Activated CD4-positive, alpha-beta T cell treated with anti-CD3 and anti-CD28 coated beads for 36 hours (primary cell): ENCODE data around the gene HSD11B2. TPM values are rescaled to one million over a fixed set of nuclear protein-coding genes. Genes with fewer than 3 reads are reported as not detected.
A peak's percentile ranks its signal among the peaks of the same experiment; 100 is the strongest.

Experiments used
- ATAC-seq: fragments of 200-7000 bp; cut with Tn5 transposase; one replicate; pipeline ENCODE4 v1.10.0; 2021; ENCODE audit warnings: mild to moderate bottlenecking, moderate library complexity
- CTCF ChIA-PET: fragments of 350-600 bp; sonication (Branson Sonifier 250); formaldehyde crosslinking; loops from one replicate; lab custom pipeline; 2021; ENCODE audit warnings: antibody characterized with exemption; lab: Charles Lee
- POLR2A ChIA-PET: fragments of 350-600 bp; sonication (Branson Sonifier 250); formaldehyde crosslinking; loops from one replicate; lab custom pipeline; 2021; ENCODE audit warnings: antibody characterized with exemption, inconsistent platforms; lab: Charles Lee
- DNase-seq: peaks from one replicate; pipeline ENCODE4 v3.0.0-alpha.2; 2020
- H3K27ac Mint-ChIP-seq: one replicate; pipeline ENCODE4 v1.8.0; 2021; ENCODE audit warnings: mixed read lengths
- H3K27me3 Mint-ChIP-seq: one replicate; pipeline ENCODE4 v1.8.0; 2021; ENCODE audit warnings: mixed read lengths
- H3K36me3 Mint-ChIP-seq: one replicate; pipeline ENCODE4 v1.8.0; 2021; ENCODE audit warnings: low read depth, mixed read lengths
- H3K4me1 Mint-ChIP-seq: one replicate; pipeline ENCODE4 v1.8.0; 2021; ENCODE audit warnings: mixed read lengths
- H3K4me3 Mint-ChIP-seq: one replicate; pipeline ENCODE4 v1.8.0; 2021; ENCODE audit warnings: mild to moderate bottlenecking, moderate library complexity, mixed read lengths
- H3K9me3 Mint-ChIP-seq: one replicate; pipeline ENCODE4 v1.8.0; 2021; ENCODE audit warnings: low read depth, mixed read lengths
- intact Hi-C, 2 experiments: fragments of 100-400 bp; cut with DNase I in 1 of 2; cut with micrococcal nuclease in 1 of 2; formaldehyde crosslinking; loops; one replicate each; pipeline versions ENCODE4 v1.14.2 to v1.15.1; 2022 to 2024; cut with DNase I, micrococcal nuclease
- total RNA-seq, 2 experiments: library from RNA; stranded (reverse); gene quantifications; one replicate each; pipeline ENCODE4 v1.2.3, GENCODE V29; 2021

HSD11B2 gene
- total RNA-seq, 2 experiments from 2014 or later: 2.0 to 2.2 TPM

DNA sequence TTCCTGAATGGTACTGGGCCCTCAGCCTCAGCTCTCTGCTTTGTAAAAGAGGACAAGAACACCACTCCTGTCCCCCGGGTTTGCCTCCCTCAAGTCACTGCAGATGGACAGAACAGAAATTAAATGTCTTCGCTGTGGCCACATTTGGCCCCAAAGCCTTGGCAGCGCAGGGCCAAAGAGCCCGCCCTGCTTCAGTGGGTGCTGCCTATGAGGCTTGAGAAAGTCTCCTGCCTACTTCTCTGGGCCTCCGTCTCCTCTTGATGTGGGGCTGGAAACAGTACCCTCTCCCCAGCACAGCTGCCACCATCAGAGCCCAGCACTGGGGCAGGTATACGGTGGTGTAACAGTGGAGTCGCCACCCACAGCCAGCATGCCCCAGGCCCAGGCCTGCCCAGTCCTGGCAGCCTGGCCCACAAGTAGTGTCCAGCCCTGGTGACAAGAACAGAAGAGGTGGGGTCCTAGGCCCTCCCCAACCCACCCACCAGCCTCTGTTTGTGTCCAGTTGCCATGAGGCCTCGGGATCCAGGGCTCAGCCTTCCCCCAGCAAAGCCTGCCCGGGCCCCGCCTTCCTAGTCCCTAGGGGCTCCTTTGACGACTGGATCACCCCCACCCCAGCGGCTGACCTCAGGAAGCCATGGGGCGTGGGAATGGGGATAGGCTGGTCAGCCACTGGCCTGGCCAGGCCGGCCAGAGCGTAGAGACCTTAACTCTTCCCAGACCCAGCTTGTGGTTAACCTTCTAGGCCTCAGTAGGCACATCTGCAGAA lies 33.7 kb upstream of the HSD11B2 start:
- no peak overlapping the region for H3K4me3 Mint-ChIP-seq
- ChIA-PET CTCF (interaction anchor here (0.6 to 1.4 kb wide), 2 partner anchors 71 to 170 kb away, joined by 3 read pairs; partner anchors contain the start of gene TMEM208), POLR2A (no interaction called here)
- DNase-seq (no peak), ATAC-seq (no peak)
- H3K36me3 Mint-ChIP-seq: no peaks in the 10 kb centered on the region
- peaks cover 9% of the 10 kb centered on the region for H3K4me1 Mint-ChIP-seq
- no peaks in the 10 kb centered on the region for H3K9me3 Mint-ChIP-seq
- intact Hi-C loops: loop anchor here in 1 of 2 experiments (5.0 kb wide), 1 partner anchor 135 kb away; no protein-coding TSS in a partner anchor
- H3K27me3 Mint-ChIP-seq: peaks cover 30% of the 10 kb centered on the region
- no peak overlapping the region for H3K27ac Mint-ChIP-seq

DNA sequence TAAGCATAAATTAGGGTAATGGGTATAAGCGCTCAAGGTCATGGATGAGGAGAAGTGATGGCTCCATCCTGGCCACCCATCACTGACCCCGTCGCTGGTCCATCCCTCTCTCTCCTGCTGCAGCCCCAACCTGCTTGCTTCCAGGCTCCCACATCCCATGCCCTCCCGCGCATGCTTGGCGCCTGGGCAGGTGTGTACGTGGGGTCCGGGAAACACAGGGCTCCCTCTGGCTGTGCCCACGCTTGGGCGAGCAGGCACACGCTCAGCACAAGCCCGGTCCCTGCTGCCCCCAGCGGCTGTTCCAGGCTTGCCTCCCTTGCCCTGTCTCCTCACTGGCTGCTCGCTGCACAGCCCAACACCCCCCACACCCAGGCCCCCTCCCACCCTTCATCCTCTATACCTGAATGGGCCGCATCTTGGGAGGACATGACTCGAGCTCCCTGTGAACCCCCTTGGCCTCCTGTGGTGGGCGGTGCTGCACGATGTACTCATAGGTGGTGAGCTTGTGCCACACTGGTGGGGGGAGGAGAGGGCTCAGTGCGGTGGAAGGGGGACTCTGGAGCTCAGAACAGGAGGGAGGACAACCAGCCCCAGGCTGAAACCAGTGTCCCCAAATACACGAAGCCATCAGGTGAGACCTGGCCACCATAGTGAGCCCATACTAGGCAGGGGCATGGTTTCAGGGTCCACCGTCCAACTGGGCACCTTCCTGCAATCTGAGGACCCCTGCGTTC lies 32.9 kb upstream of the HSD11B2 start:
- H3K4me1 Mint-ChIP-seq: peaks cover 9% of the 10 kb centered on the region
- H3K4me3 Mint-ChIP-seq: no peak overlapping the region
- no peaks in the 10 kb centered on the region for H3K9me3 Mint-ChIP-seq
- DNase-seq (no peak), ATAC-seq (no peak)
- no peak overlapping the region for H3K27ac Mint-ChIP-seq
- H3K36me3 Mint-ChIP-seq: no peaks in the 10 kb centered on the region
- POLR2A ChIA-PET: interaction anchor here (0.7 kb wide), 1 partner anchor 365 kb away, joined by 3 read pairs; no protein-coding TSS in a partner anchor
- intact Hi-C loops: loop anchor here in 1 of 2 experiments (2.0 to 5.0 kb wide), 2 partner anchors 119 to 136 kb away; partner anchors contain the start of gene PLEKHG4
- H3K27me3 Mint-ChIP-seq: peaks cover 25% of the 10 kb centered on the region
- CTCF ChIA-PET: interaction anchor here (0.6 to 1.4 kb wide), 5 partner anchors 25 to 174 kb away, joined by 3 read pairs; partner anchors contain the start of gene TMEM208

DNA sequence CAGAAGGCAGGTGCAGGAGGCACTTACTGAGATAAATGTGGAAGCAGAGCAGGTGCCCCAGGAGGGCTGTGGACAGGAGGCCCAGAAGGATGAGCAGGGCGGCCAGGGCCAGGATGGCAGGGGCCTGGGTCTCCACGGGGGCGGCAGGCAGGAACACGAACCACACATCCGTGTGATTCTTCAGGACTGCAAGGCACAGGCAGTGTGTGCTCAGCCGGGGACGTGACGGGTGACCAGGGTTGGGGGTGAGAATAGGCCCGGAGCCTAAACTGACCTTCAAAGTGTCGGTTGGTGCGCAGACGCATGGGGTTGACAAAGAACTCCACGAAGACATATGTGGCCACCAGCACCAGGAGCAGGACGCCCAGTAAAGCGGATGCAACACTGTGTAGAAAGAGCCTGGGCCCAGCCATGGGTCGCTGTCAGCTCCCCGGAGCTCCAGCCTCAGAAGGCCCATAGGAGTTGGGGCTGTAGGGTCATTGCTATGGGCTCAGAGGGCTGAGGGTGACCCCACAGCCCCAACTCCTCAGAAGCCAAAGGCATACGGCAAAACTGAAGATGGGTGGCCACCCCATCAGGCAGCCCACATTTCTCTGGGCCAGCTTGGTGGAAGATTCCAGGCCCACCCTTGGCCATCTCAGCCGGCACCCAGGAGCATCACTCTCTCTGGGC lies 32.2 kb upstream of the HSD11B2 start:
- CTCF ChIA-PET: interaction anchor here (0.5 to 1.5 kb wide), 14 partner anchors 14 to 470 kb away, joined by 3 to 21 read pairs (median 4); partner anchors contain the start of gene FHOD1

DNA sequence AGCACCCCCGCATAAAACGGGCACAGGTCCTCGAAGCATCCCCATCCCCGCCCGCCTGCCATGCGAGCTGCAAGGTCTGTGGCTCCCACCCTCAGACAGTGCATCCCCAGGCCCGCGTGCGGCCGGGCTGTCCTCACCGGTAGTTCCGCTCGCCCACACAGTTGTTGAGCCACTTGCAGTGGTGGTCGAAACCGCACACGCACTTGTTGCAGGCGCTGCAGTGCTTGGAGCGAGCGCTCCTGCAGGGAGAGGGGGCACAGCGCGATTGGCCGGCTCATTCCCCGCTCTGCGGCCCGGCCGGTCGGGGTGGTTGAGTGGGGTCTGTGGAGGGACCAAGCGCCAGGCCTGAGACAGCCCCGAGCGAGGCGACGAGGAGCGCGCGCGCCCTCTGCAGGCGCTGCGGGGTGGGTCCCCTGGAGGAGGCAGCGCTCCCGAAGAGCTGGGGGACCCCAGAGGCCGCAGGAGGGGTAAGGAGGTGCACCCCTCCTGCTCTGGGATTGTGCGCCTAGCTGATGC lies 31.6 kb upstream of the HSD11B2 start:
- ATAC-seq (peak; percentile 91), DNase-seq (peak; percentile 78)
- CTCF ChIA-PET: interaction anchor here (0.5 to 2.1 kb wide), 35 partner anchors 8 to 1262 kb away, joined by 3 to 21 read pairs (median 3); partner anchors contain the start of gene FHOD1
- H3K36me3 Mint-ChIP-seq: no peaks in the 10 kb centered on the region
- peaks cover 21% of the 10 kb centered on the region for H3K27me3 Mint-ChIP-seq
- POLR2A ChIA-PET: interaction anchor here (0.6 kb wide), 1 partner anchor 10 kb away, joined by 3 read pairs; no protein-coding TSS in a partner anchor
- intact Hi-C loops: loop anchor here (1.0 to 5.0 kb wide), 5 partner anchors 50 to 139 kb away; partner anchors contain the start of gene PLEKHG4 (in 2 of the 2)
- H3K27ac Mint-ChIP-seq: no peak overlapping the region
- H3K4me3 Mint-ChIP-seq: no peak overlapping the region
- H3K4me1 Mint-ChIP-seq: peaks cover under 1% of the 10 kb centered on the region
- H3K9me3 Mint-ChIP-seq: no peaks in the 10 kb centered on the region

More for the DNA sequence above, 32.2 kb upstream of the HSD11B2 start:
- DNase-seq: no peak
- peaks cover 27% of the 10 kb centered on the region for H3K27me3 Mint-ChIP-seq
- no peak overlapping the region for H3K4me3 Mint-ChIP-seq
- intact Hi-C loops: loop anchor here (1.0 to 5.0 kb wide), 5 partner anchors 49 to 138 kb away; partner anchors contain the start of gene PLEKHG4 (in 2 of the 2)
- POLR2A ChIA-PET: interaction anchor here (0.7 kb wide), 1 partner anchor 366 kb away, joined by 3 read pairs; no protein-coding TSS in a partner anchor
- H3K4me1 Mint-ChIP-seq: peaks cover 7% of the 10 kb centered on the region
- H3K9me3 Mint-ChIP-seq: no peaks in the 10 kb centered on the region
- H3K36me3 Mint-ChIP-seq: no peaks in the 10 kb centered on the region
- ATAC-seq: no peak
- H3K27ac Mint-ChIP-seq: no peak overlapping the region

DNA sequence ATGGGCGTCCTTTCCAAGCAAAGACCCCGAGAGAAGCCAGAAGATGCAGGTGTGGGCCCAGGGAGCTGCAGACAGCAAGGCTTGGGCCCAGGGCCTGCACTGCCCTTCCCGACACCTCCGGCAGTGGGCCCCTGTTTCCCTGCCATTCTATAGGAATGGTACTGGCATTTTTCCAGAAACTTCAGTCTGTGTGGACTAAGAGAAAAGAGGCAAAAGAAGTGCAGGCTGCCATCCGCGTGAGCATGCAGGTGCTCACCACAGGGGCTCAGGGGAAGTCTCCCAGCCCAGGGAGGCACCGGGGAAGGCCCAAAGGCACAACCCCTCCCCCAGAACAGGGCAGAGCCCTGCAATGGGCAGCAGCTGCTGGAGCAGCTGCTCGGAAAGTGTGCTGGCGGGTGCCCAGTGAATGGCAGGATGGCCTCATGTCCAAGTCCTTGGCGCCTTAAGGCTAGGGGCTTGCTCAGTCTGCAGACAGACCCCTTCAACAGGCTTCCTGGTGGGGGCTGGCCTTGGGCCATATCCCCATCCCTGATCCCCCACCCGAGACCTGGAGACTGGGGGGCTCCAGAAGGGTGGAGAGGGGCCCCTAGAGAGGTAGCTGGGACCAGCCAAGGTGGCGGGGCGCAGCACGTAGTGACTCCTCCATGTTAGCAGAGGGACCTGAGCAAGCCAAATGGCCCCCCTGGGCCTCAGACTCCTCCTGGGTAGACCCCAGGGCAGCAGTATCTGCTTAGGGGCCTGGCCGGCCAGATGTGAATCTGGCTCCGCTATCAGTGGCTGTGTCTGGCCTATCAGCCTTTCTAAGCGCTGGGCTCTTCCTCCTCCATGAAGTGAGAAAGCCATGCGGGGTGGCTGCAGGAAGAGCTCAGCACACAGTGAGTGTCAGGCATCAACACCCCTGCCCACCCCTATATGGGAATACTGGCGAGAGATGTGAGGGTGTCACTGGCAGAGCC lies 30.9 kb upstream of the HSD11B2 start:
- ChIA-PET POLR2A (interaction anchor here (0.6 kb wide), 1 partner anchor 9 kb away, joined by 3 read pairs; no protein-coding TSS in a partner anchor), CTCF (interaction anchor here (0.5 to 2.1 kb wide), 32 partner anchors 9 to 1261 kb away, joined by 3 to 21 read pairs (median 4); partner anchors contain the start of gene FHOD1)
- Mint-ChIP-seq H3K4me3 (no peak overlapping the region), H3K36me3 (no peaks in the 10 kb centered on the region), H3K9me3 (no peaks in the 10 kb centered on the region), H3K4me1 (no peaks in the 10 kb centered on the region), H3K27me3 (peaks cover 20% of the 10 kb centered on the region), H3K27ac (no peak overlapping the region)
- ATAC-seq: no peak
- DNase-seq: no peak
- intact Hi-C loops: loop anchor here (1.0 to 5.0 kb wide), 5 partner anchors 51 to 140 kb away; partner anchors contain the start of gene PLEKHG4 (in 2 of the 2)

DNA sequence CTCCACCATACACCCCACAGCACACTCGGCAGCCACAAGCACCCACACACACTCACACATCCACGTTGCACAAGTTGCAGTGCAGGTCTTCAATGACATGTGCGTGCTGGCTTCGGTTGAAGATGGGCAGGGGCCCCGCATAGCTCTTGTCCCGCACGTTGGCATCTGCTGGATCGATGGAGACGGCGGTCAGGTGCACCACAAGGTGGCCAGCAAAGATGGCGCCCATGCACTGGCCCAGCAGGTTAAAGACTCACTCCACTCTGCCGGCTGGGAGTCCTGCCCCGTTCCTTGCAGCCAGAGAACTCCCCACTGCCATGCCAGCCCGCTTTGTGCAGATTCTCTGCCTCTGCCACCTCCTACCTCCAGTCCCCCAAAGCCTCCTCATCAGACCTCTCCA lies 30.0 kb upstream of the HSD11B2 start:
- H3K9me3 Mint-ChIP-seq: no peaks in the 10 kb centered on the region
- CTCF ChIA-PET: interaction anchor here (0.6 to 2.1 kb wide), 6 partner anchors 19 to 414 kb away, joined by 4 to 7 read pairs (median 4); no protein-coding TSS in a partner anchor
- no peaks in the 10 kb centered on the region for H3K4me1 Mint-ChIP-seq
- H3K4me3 Mint-ChIP-seq: no peak overlapping the region
- POLR2A ChIA-PET: no interaction called here
- DNase-seq (no peak), ATAC-seq (no peak)
- H3K27ac Mint-ChIP-seq: no peak overlapping the region
- H3K36me3 Mint-ChIP-seq: no peaks in the 10 kb centered on the region
- intact Hi-C loops: no loop called here
- peaks cover 13% of the 10 kb centered on the region for H3K27me3 Mint-ChIP-seq

DNA sequence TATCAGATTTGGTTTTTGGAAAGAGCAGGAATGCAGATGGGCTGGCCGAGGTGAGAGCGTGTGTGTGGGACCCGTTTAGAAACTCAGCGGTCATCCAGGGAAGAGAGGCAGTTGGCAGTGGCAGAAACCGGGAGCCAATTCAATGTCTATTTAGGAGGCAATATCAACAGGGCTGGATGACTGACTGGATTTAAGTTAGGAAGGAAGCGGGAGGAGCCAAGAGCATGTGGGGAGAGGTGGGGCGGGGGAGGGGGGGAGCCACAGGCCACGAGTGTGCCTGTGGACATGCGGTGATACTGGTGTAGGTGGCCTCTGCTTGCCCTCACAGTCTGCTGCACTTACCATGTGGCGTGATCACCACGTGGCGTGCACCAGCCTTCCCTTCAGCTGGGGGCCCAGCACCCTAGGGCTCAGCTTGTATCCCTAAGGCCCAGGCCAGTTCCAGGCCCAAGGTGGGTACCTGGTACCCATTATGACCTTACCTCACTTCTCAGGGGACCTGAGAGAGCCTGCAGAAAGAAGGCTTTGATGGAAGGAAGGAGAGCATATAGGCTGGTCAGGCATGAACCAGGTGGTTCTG lies 26.9 kb upstream of the HSD11B2 start:
- POLR2A ChIA-PET: no interaction called here

DNA sequence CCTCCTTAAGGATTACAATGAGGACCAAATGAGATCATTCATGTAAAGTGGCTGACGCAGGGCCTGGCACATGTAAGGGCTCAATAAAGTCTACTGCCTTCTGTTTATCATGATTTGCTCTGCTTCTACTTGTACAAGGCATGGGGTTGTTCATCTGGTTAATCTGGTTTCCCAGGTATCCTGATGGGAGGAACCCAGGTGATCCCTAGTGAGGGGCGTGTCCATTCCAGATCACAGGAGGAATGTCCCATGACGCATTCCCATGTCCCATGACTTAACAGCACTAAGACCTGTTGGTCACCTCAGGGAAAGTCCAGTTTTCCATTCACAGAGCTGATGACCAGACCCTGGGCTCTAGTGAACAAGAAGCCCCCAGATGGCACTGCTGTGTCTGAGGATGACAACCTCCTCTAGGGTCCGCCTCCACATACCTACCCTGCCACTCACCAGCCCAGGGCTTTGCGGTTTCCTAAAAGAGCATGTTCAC lies 26.1 kb upstream of the HSD11B2 start:
- H3K36me3 Mint-ChIP-seq: no peaks in the 10 kb centered on the region
- intact Hi-C loops: no loop called here
- H3K4me3 Mint-ChIP-seq: no peak overlapping the region
- POLR2A ChIA-PET: no interaction called here
- H3K27ac Mint-ChIP-seq: no peak overlapping the region
- CTCF ChIA-PET: interaction anchor here (1.0 to 1.6 kb wide), 2 partner anchors 23 to 157 kb away, joined by 3 to 4 read pairs; no protein-coding TSS in a partner anchor
- DNase-seq (no peak), ATAC-seq (no peak)
- H3K4me1 Mint-ChIP-seq: no peaks in the 10 kb centered on the region
- no peaks in the 10 kb centered on the region for H3K9me3 Mint-ChIP-seq
- H3K27me3 Mint-ChIP-seq: peaks cover 13% of the 10 kb centered on the region

More for the DNA sequence above, 26.9 kb upstream of the HSD11B2 start:
- DNase-seq: no peak
- intact Hi-C loops: no loop called here
- ATAC-seq: no peak
- H3K27me3 Mint-ChIP-seq: peaks cover 13% of the 10 kb centered on the region
- no peaks in the 10 kb centered on the region for H3K9me3 Mint-ChIP-seq
- no peaks in the 10 kb centered on the region for H3K36me3 Mint-ChIP-seq
- no peaks in the 10 kb centered on the region for H3K4me1 Mint-ChIP-seq
- CTCF ChIA-PET: interaction anchor here (1.6 kb wide), 1 partner anchor 24 kb away, joined by 4 read pairs; no protein-coding TSS in a partner anchor
- no peak overlapping the region for H3K4me3 Mint-ChIP-seq
- no peak overlapping the region for H3K27ac Mint-ChIP-seq

DNA sequence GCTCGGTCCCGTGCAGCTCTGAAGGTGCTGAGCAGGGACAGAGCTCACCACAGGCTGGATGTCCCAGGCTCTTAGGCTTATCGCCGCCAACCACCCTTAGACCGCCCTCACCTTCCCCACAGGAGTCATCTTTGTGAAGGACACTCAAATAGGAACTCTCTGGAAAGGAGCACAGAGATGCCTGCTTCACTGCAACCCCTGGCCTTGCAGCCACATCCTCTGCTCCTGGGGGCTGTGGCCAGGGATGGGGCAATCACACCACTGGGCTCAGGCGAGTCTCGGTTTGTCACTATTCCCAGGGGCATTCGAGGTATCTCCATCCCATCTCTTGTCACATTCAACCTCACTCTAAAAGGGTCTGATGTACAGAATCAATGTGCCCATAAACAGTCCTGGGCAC lies 25.6 kb upstream of the HSD11B2 start:
- DNase-seq: no peak
- no peak for ATAC-seq
- CTCF ChIA-PET: interaction anchor here (0.7 to 1.0 kb wide), 2 partner anchors 41 to 158 kb away, joined by 3 read pairs; no protein-coding TSS in a partner anchor
- H3K27ac Mint-ChIP-seq: no peak overlapping the region
- peaks cover 13% of the 10 kb centered on the region for H3K27me3 Mint-ChIP-seq
- H3K36me3 Mint-ChIP-seq: no peaks in the 10 kb centered on the region
- intact Hi-C loops: no loop called here
- POLR2A ChIA-PET: no interaction called here
- H3K4me3 Mint-ChIP-seq: no peak overlapping the region
- H3K4me1 Mint-ChIP-seq: no peaks in the 10 kb centered on the region
- no peaks in the 10 kb centered on the region for H3K9me3 Mint-ChIP-seq
